Measurements from ENCODE around the gene JOSD1. TPM values are rescaled to one million over a fixed set of nuclear protein-coding genes. Genes with fewer than 3 reads are reported as not detected.
A peak's percentile ranks its signal among the peaks of the same experiment; 100 is the strongest.

Gene JOSD1
- polyA plus RNA-seq, 3 donors = 7.1 to 83.5 (median 7.2) TPM

DNA sequence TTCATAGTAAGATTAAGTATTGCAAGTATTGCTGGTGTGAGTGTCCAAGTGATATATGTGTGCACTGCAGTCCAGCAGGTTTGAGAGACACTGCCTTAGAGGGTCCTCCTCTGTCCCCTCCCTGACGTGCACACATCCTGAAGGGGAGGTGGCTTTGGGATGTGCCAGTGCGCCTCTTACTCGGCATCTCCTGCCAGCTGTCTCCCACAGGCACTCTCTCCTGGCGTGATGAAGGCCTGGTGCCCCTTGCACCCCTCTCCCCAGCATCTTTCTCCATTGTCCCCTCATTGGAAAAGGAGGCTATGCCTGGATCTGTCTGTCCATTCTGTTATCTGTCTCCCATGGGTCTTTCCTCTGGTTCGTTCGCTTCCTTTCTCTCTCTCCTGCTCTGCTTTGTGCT, 29.2 kb upstream of the JOSD1 start:
- H3K79me2 ChIP-seq (ENCODE audit: insufficient read depth, low read length) = no peaks in the 10 kb centered on the region
- peaks cover 99% of the 10 kb centered on the region for H4K20me1 ChIP-seq (ENCODE audit: insufficient read depth, low read length)
- Mint-ChIP-seq H3K4me1 (peaks cover 8% of the 10 kb centered on the region), H3K27me3 (ENCODE audit: low read depth in 3 of 3) (peaks cover 0 to 3% (median 0%) of the 10 kb centered on the region in 3 donors), H3K27ac (peak overlapping the region in 3 of 7 donors; percentile 38 to 74 (median 66)), H3K9me3 (no peaks in the 10 kb centered on the region), H3K4me3 (no peak overlapping the region), H3K36me3 (peaks cover 74 to 88% of the 10 kb centered on the region in 2 donors)
- no peak overlapping the region for H2AFZ ChIP-seq (ENCODE audit: insufficient read depth, low read depth, low read length, poor library complexity, severe bottlenecking)
- no peak overlapping the region for H3K4me3 ChIP-seq (replicated peaks in 1 of 3; ENCODE audit: low read depth in 2 of 3, low read length in 3 of 3)
- peaks cover 75 to 91% of the 10 kb centered on the region in 2 donors for H3K36me3 ChIP-seq (replicated peaks in 1 of 2; ENCODE audit: control insufficient read depth in 1 of 2, insufficient read depth in 2 of 2, low read length in 2 of 2)
- H3K4me1 ChIP-seq (ENCODE audit: control insufficient read depth in 1 of 2, insufficient read depth in 2 of 2, low read length in 2 of 2) = no peaks in the 10 kb centered on the region
- no peaks in the 10 kb centered on the region for H3K9me3 ChIP-seq (replicated peaks in 1 of 2; ENCODE audit: control insufficient read depth in 1 of 2, insufficient read depth in 1 of 2, low read length in 2 of 2)
- 86% methylated on average over 4 of the region's 6 CpGs for WGBS (ENCODE audit: insufficient coverage)
- no peak for DNase-seq
- H3K4me2 ChIP-seq (replicated peaks; ENCODE audit: extremely low read depth, low read length, poor library complexity, severe bottlenecking) = no peak overlapping the region
- H3K9ac ChIP-seq (ENCODE audit: insufficient read depth, low read length, poor library complexity, severe bottlenecking) = no peak overlapping the region
- intact Hi-C loops (cut with micrococcal nuclease) = no loop called here
- TF ChIP-seq, protein P1, sequence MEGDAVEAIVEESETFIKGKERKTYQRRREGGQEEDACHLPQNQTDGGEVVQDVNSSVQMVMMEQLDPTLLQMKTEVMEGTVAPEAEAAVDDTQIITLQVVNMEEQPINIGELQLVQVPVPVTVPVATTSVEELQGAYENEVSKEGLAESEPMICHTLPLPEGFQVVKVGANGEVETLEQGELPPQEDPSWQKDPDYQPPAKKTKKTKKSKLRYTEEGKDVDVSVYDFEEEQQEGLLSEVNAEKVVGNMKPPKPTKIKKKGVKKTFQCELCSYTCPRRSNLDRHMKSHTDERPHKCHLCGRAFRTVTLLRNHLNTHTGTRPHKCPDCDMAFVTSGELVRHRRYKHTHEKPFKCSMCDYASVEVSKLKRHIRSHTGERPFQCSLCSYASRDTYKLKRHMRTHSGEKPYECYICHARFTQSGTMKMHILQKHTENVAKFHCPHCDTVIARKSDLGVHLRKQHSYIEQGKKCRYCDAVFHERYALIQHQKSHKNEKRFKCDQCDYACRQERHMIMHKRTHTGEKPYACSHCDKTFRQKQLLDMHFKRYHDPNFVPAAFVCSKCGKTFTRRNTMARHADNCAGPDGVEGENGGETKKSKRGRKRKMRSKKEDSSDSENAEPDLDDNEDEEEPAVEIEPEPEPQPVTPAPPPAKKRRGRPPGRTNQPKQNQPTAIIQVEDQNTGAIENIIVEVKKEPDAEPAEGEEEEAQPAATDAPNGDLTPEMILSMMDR (IDR thresholded peaks at IDR 0.05) = no peak
- no peaks in the 10 kb centered on the region for H3K27me3 ChIP-seq (ENCODE audit: control insufficient read depth in 2 of 2, insufficient read depth in 2 of 2, low read length in 2 of 2)
- H3K27ac ChIP-seq (ENCODE audit: low read depth in 1 of 2, low read length in 2 of 2) = no peak overlapping the region

DNA sequence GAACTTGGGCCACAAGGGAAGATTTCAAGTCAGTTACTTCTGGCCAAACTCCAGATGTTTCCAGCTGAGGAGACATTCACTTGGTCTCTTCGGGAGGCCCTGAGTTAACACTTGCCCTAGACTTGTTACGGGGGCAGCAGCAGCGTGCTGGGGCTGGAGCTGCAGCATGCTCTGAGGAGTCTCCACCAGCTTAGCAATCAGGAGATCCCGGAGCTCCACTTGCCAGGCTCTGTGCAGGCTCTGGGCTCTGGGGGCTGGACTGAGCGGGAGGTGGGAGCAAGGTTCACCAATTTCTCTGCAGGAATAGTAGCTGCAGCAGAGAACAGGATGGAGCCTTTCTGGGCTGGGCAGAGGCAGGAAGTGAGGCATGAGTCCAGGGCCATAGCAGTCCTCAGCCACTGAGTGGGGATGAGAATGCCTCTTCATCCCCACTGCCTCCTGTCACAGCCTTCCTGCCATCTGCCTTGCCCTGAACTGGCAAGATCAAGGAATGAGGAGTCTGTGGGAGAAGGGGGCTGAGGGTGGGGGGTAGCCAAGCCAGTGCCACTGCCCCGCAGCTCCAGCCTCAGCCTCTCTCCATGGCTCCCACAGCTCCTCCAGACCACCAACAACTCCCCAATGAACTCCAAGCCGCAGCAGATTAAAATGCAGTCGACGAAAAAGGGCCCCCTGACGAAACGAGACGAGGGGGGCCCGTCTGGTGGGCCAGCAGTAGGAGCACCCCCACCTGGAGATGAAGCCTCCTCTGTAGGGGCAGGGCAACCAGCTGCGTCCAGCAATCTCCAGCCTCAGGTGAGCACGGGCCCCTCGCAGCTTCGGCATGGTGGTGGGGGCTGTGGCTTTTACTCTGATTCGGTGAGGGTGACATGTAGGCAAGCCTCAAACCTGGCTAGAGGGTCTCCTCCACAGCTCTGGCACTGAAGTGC, 28.4 kb upstream of the JOSD1 start:
- Histone ChIP-seq H3K27me3 (ENCODE audit: control insufficient read depth in 2 of 2, insufficient read depth in 2 of 2, low read length in 2 of 2) (no peaks in the 10 kb centered on the region), H3K79me2 (ENCODE audit: insufficient read depth, low read length) (no peaks in the 10 kb centered on the region), H2AFZ (ENCODE audit: insufficient read depth, low read depth, low read length, poor library complexity, severe bottlenecking) (no peak overlapping the region), H3K9ac (ENCODE audit: insufficient read depth, low read length, poor library complexity, severe bottlenecking) (no peak overlapping the region), H3K36me3 (replicated peaks in 1 of 2; ENCODE audit: control insufficient read depth in 1 of 2, insufficient read depth in 2 of 2, low read length in 2 of 2) (peaks cover 74 to 91% of the 10 kb centered on the region in 2 donors), H3K27ac (ENCODE audit: low read depth in 1 of 2, low read length in 2 of 2) (no peak overlapping the region), H4K20me1 (ENCODE audit: insufficient read depth, low read length) (peaks cover 92% of the 10 kb centered on the region), H3K9me3 (replicated peaks in 1 of 2; ENCODE audit: control insufficient read depth in 1 of 2, insufficient read depth in 1 of 2, low read length in 2 of 2) (no peaks in the 10 kb centered on the region), H3K4me2 (replicated peaks; ENCODE audit: extremely low read depth, low read length, poor library complexity, severe bottlenecking) (no peak overlapping the region), H3K4me1 (ENCODE audit: control insufficient read depth in 1 of 2, insufficient read depth in 2 of 2, low read length in 2 of 2) (no peaks in the 10 kb centered on the region), H3K4me3 (replicated peaks in 1 of 3; ENCODE audit: low read depth in 2 of 3, low read length in 3 of 3) (no peak overlapping the region)
- 98% methylated on average over 15 of the region's 18 CpGs for WGBS (ENCODE audit: insufficient coverage)
- H3K27ac Mint-ChIP-seq = no peak overlapping the region
- peaks cover 5% of the 10 kb centered on the region for H3K4me1 Mint-ChIP-seq
- TF ChIP-seq, protein P1 (IDR thresholded peaks at IDR 0.05) = no peak
- DNase-seq = no peak
- peaks cover 0 to 3% (median 0%) of the 10 kb centered on the region in 3 donors for H3K27me3 Mint-ChIP-seq (ENCODE audit: low read depth in 3 of 3)
- H3K4me3 Mint-ChIP-seq = no peak overlapping the region
- H3K9me3 Mint-ChIP-seq = no peaks in the 10 kb centered on the region
- peaks cover 77 to 88% of the 10 kb centered on the region in 2 donors for H3K36me3 Mint-ChIP-seq
- intact Hi-C loops (cut with micrococcal nuclease) = no loop called here
